Measurements from ENCODE around the gene TGFBR3L.

TGFBR3L gene

GRCh38 chr19:7910321-7911161 is 4.1 kb upstream of the TGFBR3L start:
- ChIA-PET CTCF (interaction anchor here (0.6 to 0.7 kb wide), 2 partner anchors 57 to 469 kb away, joined by 3 to 4 read pairs; no protein-coding TSS in a partner anchor), POLR2A (ENCODE audit: low non-redundant PET) (interaction anchor here (0.8 kb wide), 1 partner anchor 42 kb away, joined by 3 read pairs; no protein-coding TSS in a partner anchor)
- H3K27ac ChIP-seq: 0 out of 2 replicates have a peak overlapping the region, but pooled peaks have one; percentile 32
- DNase-seq (ENCODE audit: low spot score): no peak
- no peak for TF ChIP-seq CTCF (conservative IDR thresholded peaks at IDR 0.05; ENCODE audit: low read depth)

- CTCF ChIA-PET: interaction anchor here (0.6 to 1.2 kb wide), 4 partner anchors 17 to 470 kb away, joined by 3 to 4 read pairs (median 3); no protein-coding TSS in a partner anchor
- no peak for DNase-seq (ENCODE audit: low spot score)
- TF ChIP-seq CTCF (conservative IDR thresholded peaks at IDR 0.05; ENCODE audit: low read depth): no peak
- peak overlapping the region; percentile 32 for H3K27ac ChIP-seq
- POLR2A ChIA-PET (ENCODE audit: low non-redundant PET): interaction anchor here (0.8 kb wide), 1 partner anchor 10 kb away, joined by 4 read pairs; no protein-coding TSS in a partner anchor
These were observed 3.0 kb upstream of the TGFBR3L start for GRCh38 chr19:7911508-7912143.

DNA sequence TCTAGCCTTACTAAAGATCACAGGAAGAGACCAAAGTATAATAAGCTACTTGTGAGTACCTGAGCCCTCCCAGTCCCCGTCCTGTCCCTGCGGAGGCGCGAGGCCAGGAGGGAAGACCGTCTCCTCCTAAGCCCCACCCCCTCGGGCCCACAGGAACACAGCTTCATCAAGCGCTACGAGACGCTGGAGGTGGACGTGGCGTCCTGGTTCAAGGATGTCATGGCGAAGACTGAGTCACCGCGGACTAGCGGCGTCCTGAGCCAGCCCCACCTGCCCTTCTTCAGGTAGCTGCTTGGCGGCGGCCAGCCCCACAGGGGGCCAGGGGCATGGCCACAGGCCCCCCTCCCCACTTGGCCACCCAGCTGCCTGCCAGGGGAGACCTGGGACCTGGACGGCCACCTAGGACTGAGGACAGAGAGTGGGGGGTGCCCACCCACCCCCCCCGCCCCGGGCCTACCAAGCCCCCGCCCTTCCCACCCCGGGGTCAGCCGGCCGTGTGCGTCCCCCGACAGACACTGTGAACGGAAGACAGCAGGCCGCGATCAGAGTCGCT is 2.4 kb upstream of the TGFBR3L start:
- POLR2A ChIA-PET (ENCODE audit: low non-redundant PET): no interaction called here
- DNase-seq (ENCODE audit: low spot score): no peak
- TF ChIP-seq CTCF (conservative IDR thresholded peaks at IDR 0.05; ENCODE audit: low read depth): no peak
- peak overlapping the region; percentile 32; the same call in 1 of the 2 replicates for H3K27ac ChIP-seq
- CTCF ChIA-PET: interaction anchor here (1.2 kb wide), 1 partner anchor 43 kb away, joined by 3 read pairs; no protein-coding TSS in a partner anchor

DNA sequence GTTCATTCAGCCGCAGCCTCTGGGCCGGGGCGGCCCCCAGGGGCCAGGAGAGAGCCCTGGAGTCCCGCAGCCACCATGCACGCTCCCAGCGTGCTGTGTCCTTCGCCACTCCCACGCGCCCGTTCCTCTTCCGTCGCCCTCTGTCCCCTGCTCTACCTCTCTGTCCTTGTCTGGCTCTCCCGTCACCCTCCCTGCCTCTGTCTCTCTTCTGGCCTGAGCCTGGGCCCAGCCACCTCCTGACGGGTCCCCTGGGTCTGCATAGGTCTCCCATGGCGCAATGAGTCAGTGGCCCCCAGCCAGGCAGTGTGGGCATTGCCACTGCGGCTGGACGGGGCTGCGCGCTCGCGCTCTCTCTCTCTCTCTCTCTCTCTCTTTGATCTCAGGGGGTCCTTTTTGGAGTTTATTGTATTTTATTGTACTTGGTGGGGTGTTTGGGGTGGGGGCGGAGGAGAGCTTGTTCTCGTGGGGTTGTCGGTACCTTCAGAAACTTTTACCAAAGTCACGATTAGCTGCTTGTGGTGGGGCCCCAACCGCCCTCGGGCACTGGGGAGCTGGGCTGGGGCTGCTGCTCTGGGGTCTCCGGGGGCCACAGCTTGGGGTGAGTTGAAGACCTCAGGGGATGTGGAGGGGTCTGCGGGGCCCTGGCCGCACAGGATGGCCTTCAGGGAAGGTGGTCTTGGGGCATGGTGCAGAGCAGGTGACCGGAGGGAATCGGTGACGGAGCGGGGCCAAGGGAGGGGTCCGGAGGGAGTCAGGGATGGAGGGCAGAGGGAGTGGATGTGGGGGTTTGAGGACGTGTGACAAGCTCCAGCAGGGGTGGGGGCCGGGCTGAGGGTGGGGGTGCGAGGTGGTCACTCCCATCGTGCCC is 1.7 kb upstream of the TGFBR3L start:
- CTCF ChIA-PET: interaction anchor here (0.7 kb wide), 1 partner anchor 351 kb away, joined by 3 read pairs; no protein-coding TSS in a partner anchor
- DNase-seq (ENCODE audit: low spot score): no peak
- POLR2A ChIA-PET (ENCODE audit: low non-redundant PET): interaction anchor here (0.7 kb wide), 1 partner anchor 10 kb away, joined by 3 read pairs; no protein-coding TSS in a partner anchor
- no peak for TF ChIP-seq CTCF (conservative IDR thresholded peaks at IDR 0.05; ENCODE audit: low read depth)
- no peak overlapping the region for H3K27ac ChIP-seq

DNA sequence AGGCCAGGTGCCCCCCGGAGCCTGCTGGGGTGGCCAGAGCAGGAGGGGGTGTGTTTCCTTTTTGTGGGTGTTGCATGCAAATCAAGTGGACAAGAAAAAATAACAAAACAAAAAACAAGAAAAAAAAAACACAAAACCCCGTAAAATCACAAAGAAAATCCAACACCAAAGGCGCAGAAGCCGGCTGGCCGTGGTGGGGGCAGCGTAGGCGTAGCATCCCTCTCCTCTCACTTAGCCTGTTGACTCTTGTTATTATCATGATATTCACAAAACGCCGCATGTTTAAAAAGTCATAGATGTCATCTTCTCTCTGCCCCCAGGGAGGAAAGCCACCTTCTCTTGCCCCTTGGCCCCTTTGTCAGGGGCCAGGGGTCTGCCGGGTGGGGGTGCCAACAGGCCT is 978 bp upstream of the TGFBR3L start:
- TF ChIP-seq CTCF (conservative IDR thresholded peaks at IDR 0.05; ENCODE audit: low read depth): no peak
- POLR2A ChIA-PET (ENCODE audit: low non-redundant PET): no interaction called here
- H3K27ac ChIP-seq: peak overlapping the region; percentile 24; the same call in 1 of the 2 replicates

More for the DNA sequence above, 978 bp upstream of the TGFBR3L start:
- CTCF ChIA-PET: interaction anchor here (0.7 kb wide), 1 partner anchor 350 kb away, joined by 3 read pairs; no protein-coding TSS in a partner anchor
- no peak for DNase-seq (ENCODE audit: low spot score)

All from RWPE1 (cell line).